H9 (cell line): Measurements from ENCODE around the gene ZNF232. TPM values are rescaled to one million over a fixed set of nuclear protein-coding genes. Genes with fewer than 3 reads are reported as not detected.

Experiments
- DNase-seq: peaks from one replicate; pipeline ENCODE4 v3.0.0-alpha.2; 2017
- H2AFZ ChIP-seq: one replicate; pipeline ENCODE4 v1.6.1; 2013; ENCODE audit warnings: mild to moderate bottlenecking, low read length, control low read depth, moderate library complexity
- H2AK5ac ChIP-seq: 2 replicates; pipeline ENCODE4 v1.6.1; 2013; ENCODE audit warnings: low read length, control low read depth, mixed read lengths; ENCODE audit not compliant: insufficient read length
- H2BK120ac ChIP-seq: one replicate; pipeline ENCODE4 v1.6.1; 2013; ENCODE audit warnings: low read depth, mild to moderate bottlenecking, low read length, control low read depth, inconsistent platforms; ENCODE audit not compliant: poor library complexity, severe bottlenecking
- H2BK12ac ChIP-seq: 2 replicates; pipeline ENCODE4 v1.6.1; 2013; ENCODE audit warnings: low read length, control low read depth, mixed read lengths, low read depth; ENCODE audit not compliant: insufficient read length
- H2BK15ac ChIP-seq: 2 replicates; pipeline ENCODE4 v1.6.1; 2013; ENCODE audit warnings: low read depth, low read length, control low read depth
- H2BK20ac ChIP-seq: one replicate; pipeline ENCODE4 v1.6.1; 2013; ENCODE audit warnings: low read depth, mild to moderate bottlenecking, low read length, control low read depth, inconsistent platforms; ENCODE audit not compliant: poor library complexity, severe bottlenecking
- H2BK5ac ChIP-seq: 2 replicates; pipeline ENCODE4 v1.6.1; 2013; ENCODE audit warnings: low read length, control low read depth, mixed read lengths; ENCODE audit not compliant: insufficient read length
- H3K14ac ChIP-seq: 2 replicates; pipeline ENCODE4 v1.6.1; 2013; ENCODE audit warnings: low read length, control low read depth; ENCODE audit not compliant: insufficient read depth
- H3K18ac ChIP-seq: 2 replicates; pipeline ENCODE4 v1.6.1; 2013; ENCODE audit warnings: low read depth, mild to moderate bottlenecking, mixed read lengths, low read length, control low read depth; ENCODE audit not compliant: insufficient read length
- H3K23ac ChIP-seq: 2 replicates; pipeline ENCODE4 v1.6.1; 2013; ENCODE audit warnings: low read length, control low read depth, mixed read lengths, low read depth; ENCODE audit not compliant: insufficient read length
- H3K23me2 ChIP-seq: 2 replicates; pipeline ENCODE4 v1.6.1; 2013; ENCODE audit warnings: low read depth, mild to moderate bottlenecking, mixed read lengths, low read length, control low read depth; ENCODE audit not compliant: insufficient read length, poor library complexity, severe bottlenecking
- H3K27ac ChIP-seq: 2 replicates; pipeline ENCODE4 v1.5.1; 2013; ENCODE audit warnings: low read length, control low read depth, mixed read lengths, low read depth; ENCODE audit not compliant: insufficient read length
- H3K27me3 ChIP-seq: 2 replicates; pipeline ENCODE4 v1.6.1; 2013; ENCODE audit warnings: low read length, control low read depth, inconsistent platforms; ENCODE audit not compliant: insufficient read depth
- H3K4ac ChIP-seq: 2 replicates; pipeline ENCODE4 v1.6.1; 2013; ENCODE audit warnings: low read depth, mild to moderate bottlenecking, control low read depth, inconsistent platforms, low read length, moderate library complexity
- H3K4me1 ChIP-seq: 2 replicates; pipeline ENCODE4 v1.6.1; 2013; ENCODE audit warnings: low read length, control low read depth, inconsistent platforms; ENCODE audit not compliant: insufficient read depth
- H3K4me2 ChIP-seq: 2 replicates; pipeline ENCODE4 v1.6.1; 2013; ENCODE audit warnings: low read length, control low read depth, mixed read lengths; ENCODE audit not compliant: insufficient read length, insufficient read depth
- H3K56ac ChIP-seq: 2 replicates; pipeline ENCODE4 v1.6.1; 2013; ENCODE audit warnings: low read depth, mild to moderate bottlenecking, mixed read lengths, low read length, control low read depth; ENCODE audit not compliant: insufficient read length
- H3K79me1 ChIP-seq: 2 replicates; pipeline ENCODE4 v1.6.1; 2013; ENCODE audit warnings: low read depth, mild to moderate bottlenecking, moderate library complexity, low read length, control low read depth, inconsistent platforms; ENCODE audit not compliant: insufficient read depth, poor library complexity, severe bottlenecking
- H3K79me2 ChIP-seq: 2 replicates; pipeline ENCODE4 v1.6.1; 2013; ENCODE audit warnings: low read length, control low read depth, inconsistent platforms; ENCODE audit not compliant: insufficient read depth
- H3K9ac ChIP-seq: 2 replicates; pipeline ENCODE4 v1.6.1; 2013; ENCODE audit warnings: low read length, control low read depth, mixed read lengths; ENCODE audit not compliant: insufficient read length; ENCODE audit errors: extremely low read depth
- H3K9me3 ChIP-seq: one replicate; pipeline ENCODE4 v1.6.1; 2013; ENCODE audit warnings: low read depth, low read length, inconsistent platforms; ENCODE audit not compliant: control insufficient read depth
- H3T11ph ChIP-seq: one replicate; pipeline ENCODE4 v1.6.1; 2013; ENCODE audit warnings: mild to moderate bottlenecking, low read length, control low read depth, inconsistent platforms
- H4K20me1 ChIP-seq: one replicate; pipeline ENCODE4 v1.6.1; 2013; ENCODE audit not compliant: control insufficient read depth, insufficient read length, insufficient read depth
- H4K5ac ChIP-seq: 2 replicates; pipeline ENCODE4 v1.6.1; 2013; ENCODE audit warnings: low read depth, mild to moderate bottlenecking, mixed read lengths, low read length, control low read depth; ENCODE audit not compliant: insufficient read length
- H4K8ac ChIP-seq: replicated peaks from 2 replicates; pipeline ENCODE4 v1.6.1; 2013; ENCODE audit warnings: low read length, control low read depth, mixed read lengths, low read depth; ENCODE audit not compliant: insufficient read length
- H4K91ac ChIP-seq: 2 replicates; pipeline ENCODE4 v1.6.1; 2013; ENCODE audit warnings: low read depth, mild to moderate bottlenecking, moderate library complexity, mixed read lengths, low read length, control low read depth; ENCODE audit not compliant: insufficient read length
- H3K27ac Mint-ChIP-seq, 3 experiments: 2 replicates in 2 of 3; 3 replicates in 1 of 3; pipeline ENCODE4 v1.8.0; 2020 to 2021; ENCODE audit warnings: mixed read lengths in 3 of 3, mild to moderate bottlenecking in 1 of 3, moderate library complexity in 1 of 3
- H3K27me3 Mint-ChIP-seq: 2 replicates; pipeline ENCODE4 v1.8.0; 2021; ENCODE audit warnings: low read depth, mild to moderate bottlenecking, moderate library complexity, mixed read lengths
- H3K36me3 Mint-ChIP-seq, 3 experiments: 2 replicates in 2 of 3; 3 replicates in 1 of 3; pipeline ENCODE4 v1.8.0; 2020 to 2021; ENCODE audit warnings: low read depth in 3 of 3, mixed read lengths in 3 of 3; ENCODE audit not compliant: insufficient read depth in 1 of 3
- H3K4me1 Mint-ChIP-seq, 2 experiments: 2 replicates each; pipeline ENCODE4 v1.8.0; 2020; ENCODE audit warnings: mixed read lengths in 2 of 2
- H3K4me3 Mint-ChIP-seq, 2 experiments: 2 replicates in 1 of 2; 3 replicates in 1 of 2; pipeline ENCODE4 v1.8.0; 2020 to 2021; ENCODE audit warnings: mild to moderate bottlenecking in 2 of 2, mixed read lengths in 2 of 2, moderate library complexity in 1 of 2
- H3K9me3 Mint-ChIP-seq, 2 experiments: 2 replicates in 1 of 2; 3 replicates in 1 of 2; pipeline ENCODE4 v1.8.0; 2020; ENCODE audit warnings: mild to moderate bottlenecking in 2 of 2, mixed read lengths in 2 of 2, moderate library complexity in 1 of 2
- CTCF ChIP-seq: fragments of 200-600 bp; sonication (generic); conservative IDR thresholded peaks from 3 replicates; pipeline ENCODE4 v1.8.0; 2021; ENCODE audit warnings: antibody characterized with exemption, mild to moderate bottlenecking
- whole genome bisulfite sequencing: extraction: QIAGEN DNeasy Blood & Tissue Kit; methylation state at CpG from one replicate; pipeline ENCODE4 v1.1.7; 2013; ENCODE audit warnings: missing lambda C conversion rate, low lambda C conversion rate, mixed read lengths; ENCODE audit not compliant: insufficient read length; ENCODE audit errors: extremely low coverage; 5-methylcytosine and 5-hydroxymethylcytosine counted together
- total RNA-seq: library from RNA; stranded (reverse); gene quantifications from 2 replicates; pipeline ENCODE4 v1.2.1, GENCODE V29; 2021

The ZNF232 gene
- total RNA-seq, 1 experiment from 2014 or later = 46.4 TPM

- Histone ChIP-seq H4K91ac (no peak overlapping the region), H3K14ac (no peak overlapping the region), H3K9me3 (no peaks in the 10 kb centered on the region), H3K56ac (no peak overlapping the region), H3K23ac (no peak overlapping the region), H3K18ac (no peak overlapping the region), H2BK20ac (no peak overlapping the region), H3K79me2 (no peaks in the 10 kb centered on the region), H3K4ac (no peak overlapping the region), H2BK5ac (no peak overlapping the region), H3K27ac (no peak overlapping the region), H3K27me3 (no peaks in the 10 kb centered on the region), H3K23me2 (peaks cover 5% of the 10 kb centered on the region), H2BK12ac (no peak overlapping the region), H4K8ac (no peak overlapping the region), H2BK120ac (no peak overlapping the region), H2AK5ac (no peak overlapping the region), H3K4me2 (no peak overlapping the region), H4K5ac (no peak overlapping the region), H3K79me1 (no peaks in the 10 kb centered on the region), H4K20me1 (no peaks in the 10 kb centered on the region), H2AFZ (no peak overlapping the region), H2BK15ac (no peak overlapping the region), H3K9ac (no peak overlapping the region), H3K4me1 (no peaks in the 10 kb centered on the region), H3T11ph (no peak overlapping the region)
- H3K27ac Mint-ChIP-seq = no peak overlapping the region
- H3K4me3 Mint-ChIP-seq = no peak overlapping the region
- H3K4me1 Mint-ChIP-seq = peaks cover 5 to 6% of the 10 kb centered on the region in 2 experiments
- WGBS = no CpG with 5 or more reads among the region's 3 CpGs
- H3K36me3 Mint-ChIP-seq = peaks cover 0 to 5% (median 0%) of the 10 kb centered on the region in 3 experiments; a peak in 3 of 7 replicates
- peaks cover 11 to 16% of the 10 kb centered on the region in 2 experiments for H3K9me3 Mint-ChIP-seq
- DNase-seq = no peak
- H3K27me3 Mint-ChIP-seq = peaks cover 15% of the 10 kb centered on the region
- no peak for TF ChIP-seq CTCF
These were observed 31.1 kb downstream of the ZNF232 start for GRCh38 chr17:5080591-5080990.
